ENCODE data around the gene BMAL1.

Gene BMAL1

GRCh38 chr11:13317293-13318080 lies 39.9 kb downstream of the BMAL1 start:
- no peak for FAIRE-seq
- TF ChIP-seq TAF1 (IDR thresholded peaks at IDR 0.05; ENCODE audit: low read depth, low read length) (no peak), POU2F2 (IDR thresholded peaks at IDR 0.05; ENCODE audit: low read depth, low read length) (no peak), POLR2AphosphoS5 (IDR thresholded peaks at IDR 0.05; ENCODE audit: low read depth, low read length) (no peak), POLR2A (IDR thresholded peaks at IDR 0.05; ENCODE audit: low read depth, low read length) (no peak), SPI1 (IDR thresholded peaks at IDR 0.05; ENCODE audit: low read depth, low read length) (no peak), PAX5 (IDR thresholded peaks at IDR 0.05; ENCODE audit: insufficient read depth, low read length, severe bottlenecking) (no peak)
- no peak for DNase-seq (ENCODE audit: insufficient read length, low spot score)

- TF ChIP-seq POU2F2 (IDR thresholded peaks at IDR 0.05; ENCODE audit: low read depth, low read length): no peak
- TF ChIP-seq POLR2A (IDR thresholded peaks at IDR 0.05; ENCODE audit: low read depth, low read length): no peak
- no peak for TF ChIP-seq TAF1 (IDR thresholded peaks at IDR 0.05; ENCODE audit: low read depth, low read length)
- TF ChIP-seq POLR2AphosphoS5 (IDR thresholded peaks at IDR 0.05; ENCODE audit: low read depth, low read length): no peak
- TF ChIP-seq PAX5 (IDR thresholded peaks at IDR 0.05; ENCODE audit: insufficient read depth, low read length, severe bottlenecking): no peak
- TF ChIP-seq SPI1 (IDR thresholded peaks at IDR 0.05; ENCODE audit: low read depth, low read length): no peak
- FAIRE-seq (peak; percentile 28), DNase-seq (ENCODE audit: insufficient read length, low spot score) (no peak)
Measured at GRCh38 chr11:13318498-13319295, 41.1 kb downstream of the BMAL1 start.

- DNase-seq (ENCODE audit: insufficient read length, low spot score) (no peak), FAIRE-seq (no peak)
- TF ChIP-seq POLR2A (IDR thresholded peaks at IDR 0.05; ENCODE audit: low read depth, low read length) (no peak), POLR2AphosphoS5 (IDR thresholded peaks at IDR 0.05; ENCODE audit: low read depth, low read length) (no peak), TAF1 (IDR thresholded peaks at IDR 0.05; ENCODE audit: low read depth, low read length) (no peak), PAX5 (IDR thresholded peaks at IDR 0.05; ENCODE audit: insufficient read depth, low read length, severe bottlenecking) (no peak), SPI1 (IDR thresholded peaks at IDR 0.05; ENCODE audit: low read depth, low read length) (no peak), POU2F2 (IDR thresholded peaks at IDR 0.05; ENCODE audit: low read depth, low read length) (no peak)
Measured at GRCh38 chr11:13320688-13321087, 43.1 kb downstream of the BMAL1 start.

GRCh38 chr11:13321431-13321830 lies 43.8 kb downstream of the BMAL1 start:
- DNase-seq (ENCODE audit: insufficient read length, low spot score) (no peak), FAIRE-seq (no peak)
- TF ChIP-seq POU2F2 (IDR thresholded peaks at IDR 0.05; ENCODE audit: low read depth, low read length) (no peak), POLR2AphosphoS5 (IDR thresholded peaks at IDR 0.05; ENCODE audit: low read depth, low read length) (no peak), PAX5 (IDR thresholded peaks at IDR 0.05; ENCODE audit: insufficient read depth, low read length, severe bottlenecking) (no peak), SPI1 (IDR thresholded peaks at IDR 0.05; ENCODE audit: low read depth, low read length) (no peak), TAF1 (IDR thresholded peaks at IDR 0.05; ENCODE audit: low read depth, low read length) (no peak), POLR2A (IDR thresholded peaks at IDR 0.05; ENCODE audit: low read depth, low read length) (no peak)

- TF ChIP-seq POLR2AphosphoS5 (IDR thresholded peaks at IDR 0.05; ENCODE audit: low read depth, low read length): no peak
- TF ChIP-seq TAF1 (IDR thresholded peaks at IDR 0.05; ENCODE audit: low read depth, low read length): no peak
- no peak for TF ChIP-seq POU2F2 (IDR thresholded peaks at IDR 0.05; ENCODE audit: low read depth, low read length)
- no peak for TF ChIP-seq PAX5 (IDR thresholded peaks at IDR 0.05; ENCODE audit: insufficient read depth, low read length, severe bottlenecking)
- FAIRE-seq: no peak
- no peak for DNase-seq (ENCODE audit: insufficient read length, low spot score)
Measured at GRCh38 chr11:13324141-13324540, 46.6 kb downstream of the BMAL1 start.

GRCh38 chr11:13324709-13325108 lies 47.1 kb downstream of the BMAL1 start:
- no peak for FAIRE-seq

GRCh38 chr11:13327421-13327820 lies 49.8 kb downstream of the BMAL1 start:
- no peak for TF ChIP-seq POU2F2 (IDR thresholded peaks at IDR 0.05; ENCODE audit: low read depth, low read length)
- no peak for TF ChIP-seq SPI1 (IDR thresholded peaks at IDR 0.05; ENCODE audit: low read depth, low read length)
- DNase-seq (ENCODE audit: insufficient read length, low spot score) (no peak), FAIRE-seq (no peak)

More at GRCh38 chr11:13324709-13325108, 47.1 kb downstream of the BMAL1 start:
- TF ChIP-seq POLR2A (IDR thresholded peaks at IDR 0.05; ENCODE audit: low read depth, low read length) (no peak), PAX5 (IDR thresholded peaks at IDR 0.05; ENCODE audit: insufficient read depth, low read length, severe bottlenecking) (no peak), SPI1 (IDR thresholded peaks at IDR 0.05; ENCODE audit: low read depth, low read length) (no peak), POU2F2 (IDR thresholded peaks at IDR 0.05; ENCODE audit: low read depth, low read length) (no peak), TAF1 (IDR thresholded peaks at IDR 0.05; ENCODE audit: low read depth, low read length) (no peak), POLR2AphosphoS5 (IDR thresholded peaks at IDR 0.05; ENCODE audit: low read depth, low read length) (no peak)
- no peak for DNase-seq (ENCODE audit: insufficient read length, low spot score)

GRCh38 chr11:13328286-13328685 lies 50.7 kb downstream of the BMAL1 start:
- no peak for TF ChIP-seq PAX5 (IDR thresholded peaks at IDR 0.05; ENCODE audit: insufficient read depth, low read length, severe bottlenecking)
- TF ChIP-seq POU2F2 (IDR thresholded peaks at IDR 0.05; ENCODE audit: low read depth, low read length): no peak
- TF ChIP-seq TAF1 (IDR thresholded peaks at IDR 0.05; ENCODE audit: low read depth, low read length): no peak
- TF ChIP-seq SPI1 (IDR thresholded peaks at IDR 0.05; ENCODE audit: low read depth, low read length): no peak
- TF ChIP-seq POLR2A (IDR thresholded peaks at IDR 0.05; ENCODE audit: low read depth, low read length): no peak
- TF ChIP-seq POLR2AphosphoS5 (IDR thresholded peaks at IDR 0.05; ENCODE audit: low read depth, low read length): no peak
- no peak for DNase-seq (ENCODE audit: insufficient read length, low spot score)
- FAIRE-seq: no peak

- DNase-seq (ENCODE audit: insufficient read length, low spot score): no peak
- TF ChIP-seq POU2F2 (IDR thresholded peaks at IDR 0.05; ENCODE audit: low read depth, low read length): no peak
- TF ChIP-seq TAF1 (IDR thresholded peaks at IDR 0.05; ENCODE audit: low read depth, low read length): no peak
- TF ChIP-seq POLR2A (IDR thresholded peaks at IDR 0.05; ENCODE audit: low read depth, low read length): no peak
- no peak for TF ChIP-seq POLR2AphosphoS5 (IDR thresholded peaks at IDR 0.05; ENCODE audit: low read depth, low read length)
- TF ChIP-seq SPI1 (IDR thresholded peaks at IDR 0.05; ENCODE audit: low read depth, low read length): no peak
- no peak for TF ChIP-seq PAX5 (IDR thresholded peaks at IDR 0.05; ENCODE audit: insufficient read depth, low read length, severe bottlenecking)
- peak; percentile 38 for FAIRE-seq
Measured at GRCh38 chr11:13329670-13330356, 52.2 kb downstream of the BMAL1 start.

Data from GM12891 (cell line).